ENCODE measurements around the gene CDYL2.

- no peak for TF ChIP-seq EZH2 (IDR thresholded peaks at IDR 0.05; ENCODE audit: low read length, unreplicated experiment)
- no peak for TF ChIP-seq CTCF (conservative IDR thresholded peaks at IDR 0.05; ENCODE audit: low read depth, low read length)
These were observed 193.0 kb downstream of the CDYL2 start for GRCh38 chr16:80611171-80611929.
